HG02798 (cell line): ENCODE measurements around the gene MAPK13.

Experiments used
- ATAC-seq: cut with Tn5 transposase; IDR thresholded peaks from one replicate; pipeline ENCODE4 v1.9.1; 2021; ENCODE audit warnings: mild to moderate bottlenecking; ENCODE audit not compliant: unreplicated experiment, poor library complexity

Gene MAPK13

GRCh38 chr6:36142971-36143838, 12.9 kb downstream of the MAPK13 start:
- no peak for ATAC-seq

GRCh38 chr6:36145495-36145894, 15.2 kb downstream of the MAPK13 start:
- no peak for ATAC-seq

- no peak for ATAC-seq
Measured at GRCh38 chr6:36147294-36147693, 17.0 kb downstream of the MAPK13 start.

GRCh38 chr6:36149476-36149875, 19.2 kb downstream of the MAPK13 start:
- ATAC-seq, result no peak

GRCh38 chr6:36150283-36150682, 20.0 kb downstream of the MAPK13 start:
- ATAC-seq, result no peak

- ATAC-seq, result no peak
Measured at GRCh38 chr6:36154286-36154685, 24.0 kb downstream of the MAPK13 start.

- ATAC-seq, result no peak
Measured at GRCh38 chr6:36155662-36156061, 25.3 kb downstream of the MAPK13 start.

GRCh38 chr6:36160147-36160760, 29.9 kb downstream of the MAPK13 start:
- ATAC-seq, result no peak

- ATAC-seq, result peak; percentile 62
Measured at GRCh38 chr6:36169023-36170007, 39.0 kb downstream of the MAPK13 start.

GRCh38 chr6:36170704-36171103, 40.4 kb downstream of the MAPK13 start:
- no peak for ATAC-seq

- peak; percentile 49 for ATAC-seq
Measured at GRCh38 chr6:36171573-36171972, 41.3 kb downstream of the MAPK13 start.

- ATAC-seq, result no peak
Measured at GRCh38 chr6:36177166-36177565, 46.9 kb downstream of the MAPK13 start.

GRCh38 chr6:36178544-36178943, 48.2 kb downstream of the MAPK13 start:
- no peak for ATAC-seq

GRCh38 chr6:36180126-36180525, 49.8 kb downstream of the MAPK13 start:
- no peak for ATAC-seq

- ATAC-seq, result no peak
Measured at GRCh38 chr6:36184311-36184710, 54.0 kb downstream of the MAPK13 start.

GRCh38 chr6:36186199-36186598, 55.9 kb downstream of the MAPK13 start:
- ATAC-seq, result no peak

GRCh38 chr6:36187446-36187845, 57.1 kb downstream of the MAPK13 start:
- no peak for ATAC-seq
